Esophagus muscularis mucosa (tissue), 4 donors: ENCODE measurements around the gene MOB1B.

Experiments
- EP300 ChIP-seq: sonication (generic); formaldehyde crosslinking; IDR thresholded peaks from one replicate; pipeline ENCODE4 v1.6.1; 2017; ENCODE audit warnings: antibody characterized with exemption
- POLR2A ChIP-seq: fragments of 450-650 bp; IDR thresholded peaks from one replicate; pipeline ENCODE4 v1.6.1; 2017; ENCODE audit warnings: antibody characterized with exemption, moderate library complexity, mild to moderate bottlenecking, low read depth
- POLR2AphosphoS5 ChIP-seq, 2 donors: sonication (generic); formaldehyde crosslinking; IDR thresholded peaks; one replicate each; pipeline ENCODE4 v1.6.1; 2017; ENCODE audit warnings: antibody characterized with exemption in 2 of 2
- TF ChIP-seq, protein P1 (sequence below), 3 experiments: fragments of 200-600 bp in 2 of 3; fragments of 450-650 bp in 1 of 3; sonication (generic) in 2 of 3; IDR thresholded peaks; one replicate each; pipeline ENCODE4 v1.5.1; 2017 to 2019; ENCODE audit warnings: antibody characterized with exemption in 3 of 3, mild to moderate bottlenecking in 2 of 3, moderate library complexity in 1 of 3

DNA sequence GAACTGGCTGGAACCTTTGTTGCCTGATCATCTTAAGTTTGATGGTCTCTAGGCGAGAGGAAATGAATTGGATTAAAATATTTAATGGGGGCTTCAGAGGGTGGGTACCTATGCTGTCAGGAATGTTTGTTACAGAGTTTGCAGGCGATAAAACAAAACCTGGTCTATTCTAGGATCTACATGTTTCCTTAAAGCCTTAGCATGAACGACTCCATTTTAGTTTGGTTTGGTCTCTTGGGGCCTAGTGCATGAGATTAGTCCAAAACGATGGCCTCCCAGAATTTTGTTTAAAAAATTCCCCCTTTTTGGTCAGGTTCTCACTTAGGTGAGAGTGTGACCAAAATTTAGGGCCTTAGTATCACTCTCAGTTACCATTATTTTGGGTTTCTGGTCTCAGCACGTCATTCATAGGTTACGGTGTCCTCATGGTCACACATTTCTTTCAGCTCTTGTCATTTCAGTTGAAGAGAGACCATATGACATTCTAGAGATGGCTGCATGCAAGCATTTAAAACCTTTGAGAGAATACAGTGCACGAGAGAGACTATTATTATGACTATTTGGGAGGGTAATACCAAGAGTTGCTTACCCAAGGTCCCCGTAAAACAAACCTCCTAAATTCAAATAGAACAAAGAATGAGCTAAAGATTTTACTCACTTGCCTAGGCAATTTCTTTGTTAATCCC lies 13.8 kb downstream of the MOB1B start:
- no peak for TF ChIP-seq POLR2A
- TF ChIP-seq, protein P1, sequence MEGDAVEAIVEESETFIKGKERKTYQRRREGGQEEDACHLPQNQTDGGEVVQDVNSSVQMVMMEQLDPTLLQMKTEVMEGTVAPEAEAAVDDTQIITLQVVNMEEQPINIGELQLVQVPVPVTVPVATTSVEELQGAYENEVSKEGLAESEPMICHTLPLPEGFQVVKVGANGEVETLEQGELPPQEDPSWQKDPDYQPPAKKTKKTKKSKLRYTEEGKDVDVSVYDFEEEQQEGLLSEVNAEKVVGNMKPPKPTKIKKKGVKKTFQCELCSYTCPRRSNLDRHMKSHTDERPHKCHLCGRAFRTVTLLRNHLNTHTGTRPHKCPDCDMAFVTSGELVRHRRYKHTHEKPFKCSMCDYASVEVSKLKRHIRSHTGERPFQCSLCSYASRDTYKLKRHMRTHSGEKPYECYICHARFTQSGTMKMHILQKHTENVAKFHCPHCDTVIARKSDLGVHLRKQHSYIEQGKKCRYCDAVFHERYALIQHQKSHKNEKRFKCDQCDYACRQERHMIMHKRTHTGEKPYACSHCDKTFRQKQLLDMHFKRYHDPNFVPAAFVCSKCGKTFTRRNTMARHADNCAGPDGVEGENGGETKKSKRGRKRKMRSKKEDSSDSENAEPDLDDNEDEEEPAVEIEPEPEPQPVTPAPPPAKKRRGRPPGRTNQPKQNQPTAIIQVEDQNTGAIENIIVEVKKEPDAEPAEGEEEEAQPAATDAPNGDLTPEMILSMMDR (IDR thresholded peaks at IDR 0.05): no peak
- no peak for TF ChIP-seq EP300
- no peak for TF ChIP-seq POLR2AphosphoS5 (IDR thresholded peaks at IDR 0.05)
